HG02970 (cell line): ENCODE results near the gene KSR2.
"Not testable (repeated sequence)": the region's sequence is repeated elsewhere in the genome, so short reads cannot be mapped to it uniquely, and the experiment has no call there.

Experiments
- ATAC-seq: cut with Tn5 transposase; IDR thresholded peaks from one replicate; pipeline ENCODE4 v1.9.1; 2021; ENCODE audit warnings: mild to moderate bottlenecking, moderate library complexity, moderate number of reproducible peaks; ENCODE audit not compliant: unreplicated experiment, low FRiP score

KSR2 gene

GRCh38 chr12:117660896-117661295 lies 307.9 kb downstream of the KSR2 start:
- ATAC-seq = no peak

- no peak for ATAC-seq
These were observed 310.6 kb downstream of the KSR2 start for GRCh38 chr12:117658226-117658625.

GRCh38 chr12:117649796-117650195 lies 319.0 kb downstream of the KSR2 start:
- no peak for ATAC-seq

GRCh38 chr12:117646520-117646919 lies 322.3 kb downstream of the KSR2 start:
- ATAC-seq = no peak

- no peak for ATAC-seq
These were observed 323.3 kb downstream of the KSR2 start for GRCh38 chr12:117645473-117645872.

- ATAC-seq = no peak
These were observed 324.8 kb downstream of the KSR2 start for GRCh38 chr12:117643971-117644370.

- ATAC-seq = no peak
These were observed 326.9 kb downstream of the KSR2 start for GRCh38 chr12:117641885-117642284.

- no peak for ATAC-seq
These were observed 328.3 kb downstream of the KSR2 start for GRCh38 chr12:117640511-117640910.

GRCh38 chr12:117629454-117629853 lies 339.3 kb downstream of the KSR2 start:
- ATAC-seq = no peak

- not testable (repeated sequence) for ATAC-seq
These were observed 340.1 kb downstream of the KSR2 start for GRCh38 chr12:117628711-117629110.

GRCh38 chr12:117622741-117623140 lies 346.0 kb downstream of the KSR2 start:
- no peak for ATAC-seq

- ATAC-seq = no peak
These were observed 346.7 kb downstream of the KSR2 start for GRCh38 chr12:117622087-117622486.

- no peak for ATAC-seq
These were observed 361.0 kb downstream of the KSR2 start for GRCh38 chr12:117607778-117608177.

GRCh38 chr12:117606945-117607344 lies 361.8 kb downstream of the KSR2 start:
- no peak for ATAC-seq

- no peak for ATAC-seq
These were observed 362.8 kb downstream of the KSR2 start for GRCh38 chr12:117606024-117606423.

GRCh38 chr12:117603316-117604113 lies 365.3 kb downstream of the KSR2 start:
- no peak for ATAC-seq

GRCh38 chr12:117599849-117600248 lies 368.9 kb downstream of the KSR2 start:
- ATAC-seq = no peak

GRCh38 chr12:117596968-117597367 lies 371.8 kb downstream of the KSR2 start:
- ATAC-seq = no peak

GRCh38 chr12:117595751-117596150 lies 373.0 kb downstream of the KSR2 start:
- no peak for ATAC-seq

GRCh38 chr12:117594481-117594880 lies 374.3 kb downstream of the KSR2 start:
- no peak for ATAC-seq

- no peak for ATAC-seq
These were observed 374.9 kb downstream of the KSR2 start for GRCh38 chr12:117593815-117594400.
